ENCODE results near the gene PLEKHA6.

Gene PLEKHA6

GRCh38 chr1:204359474-204360255, at the start of gene PLEKHA6:
TSS of gene PLEKHA6 (minus strand) at chr1:204359929. CDS start at chr1:204273727, 86,202 bp downstream.
- no peak for DNase-seq (ENCODE audit: low read depth in 2 of 2)

- no peak for DNase-seq (ENCODE audit: low read depth in 2 of 2)
These were observed 49.4 kb upstream of the PLEKHA6 start for GRCh38 chr1:204409123-204409522.

- DNase-seq (ENCODE audit: low read depth in 2 of 2): no peak
These were observed 48.9 kb upstream of the PLEKHA6 start for GRCh38 chr1:204408602-204409001.

- no peak for DNase-seq (ENCODE audit: low read depth in 2 of 2)
These were observed 48.4 kb upstream of the PLEKHA6 start for GRCh38 chr1:204408074-204408507.

GRCh38 chr1:204407295-204407971, 47.7 kb upstream of the PLEKHA6 start:
- no peak for DNase-seq (ENCODE audit: low read depth in 2 of 2)

- DNase-seq (ENCODE audit: low read depth in 2 of 2): no peak
These were observed 46.9 kb upstream of the PLEKHA6 start for GRCh38 chr1:204406621-204407020.

- DNase-seq (ENCODE audit: low read depth in 2 of 2): no peak
These were observed 46.3 kb upstream of the PLEKHA6 start for GRCh38 chr1:204405988-204406387.

- DNase-seq (ENCODE audit: low read depth in 2 of 2): no peak
These were observed 44.9 kb upstream of the PLEKHA6 start for GRCh38 chr1:204404629-204405028.

GRCh38 chr1:204402391-204402790, 42.7 kb upstream of the PLEKHA6 start:
- no peak for DNase-seq (ENCODE audit: low read depth in 2 of 2)

GRCh38 chr1:204401730-204402129, 42.0 kb upstream of the PLEKHA6 start:
- no peak for DNase-seq (ENCODE audit: low read depth in 2 of 2)

- DNase-seq (ENCODE audit: low read depth in 2 of 2): no peak
These were observed 41.3 kb upstream of the PLEKHA6 start for GRCh38 chr1:204400882-204401510.

- DNase-seq (ENCODE audit: low read depth in 2 of 2): no peak
These were observed 38.7 kb upstream of the PLEKHA6 start for GRCh38 chr1:204398197-204399125.

GRCh38 chr1:204396015-204396583, 36.4 kb upstream of the PLEKHA6 start:
- no peak for DNase-seq (ENCODE audit: low read depth in 2 of 2)

GRCh38 chr1:204391629-204392028, 31.9 kb upstream of the PLEKHA6 start:
- no peak for DNase-seq (ENCODE audit: low read depth in 2 of 2)

- DNase-seq (ENCODE audit: low read depth in 2 of 2): no peak
These were observed 31.2 kb upstream of the PLEKHA6 start for GRCh38 chr1:204390751-204391466.

GRCh38 chr1:204385727-204386126, 26.0 kb upstream of the PLEKHA6 start:
- no peak for DNase-seq (ENCODE audit: low read depth in 2 of 2)

- DNase-seq (ENCODE audit: low read depth in 2 of 2): no peak
These were observed 25.1 kb upstream of the PLEKHA6 start for GRCh38 chr1:204384636-204385352.

GRCh38 chr1:204383163-204383904, 23.6 kb upstream of the PLEKHA6 start:
- DNase-seq (ENCODE audit: low read depth in 2 of 2): no peak

GRCh38 chr1:204382714-204383083, 23.0 kb upstream of the PLEKHA6 start:
- DNase-seq (ENCODE audit: low read depth in 2 of 2): no peak
